Skeletal muscle satellite cell (primary cell): ENCODE data around the gene MAD1L1.

Experiments used
- H3K27me3 ChIP-seq: 2 replicates; pipeline ENCODE4 v1.7.0; 2013; ENCODE audit warnings: low read length; ENCODE audit not compliant: control insufficient read depth, insufficient read depth
- H3K36me3 ChIP-seq: 2 replicates; pipeline ENCODE4 v1.7.0; 2013; ENCODE audit warnings: mild to moderate bottlenecking, control low read depth, low read length; ENCODE audit not compliant: insufficient read depth
- H3K4me1 ChIP-seq: 2 replicates; pipeline ENCODE4 v1.7.0; 2013; ENCODE audit warnings: low read length; ENCODE audit not compliant: control insufficient read depth, insufficient read depth
- H3K4me2 ChIP-seq: 2 replicates; pipeline ENCODE4 v1.7.0; 2013; ENCODE audit warnings: mild to moderate bottlenecking, low read length
- H3K4me3 ChIP-seq: 2 replicates; pipeline ENCODE4 v1.7.0; 2013; ENCODE audit warnings: low read length
- H3K9ac ChIP-seq: 2 replicates; pipeline ENCODE4 v1.7.0; 2013; ENCODE audit warnings: mild to moderate bottlenecking, low read depth, low read length, moderate library complexity
- H3K9me3 ChIP-seq: replicated peaks from 2 replicates; pipeline ENCODE4 v1.7.0; 2013; ENCODE audit warnings: mild to moderate bottlenecking, control low read depth, low read length

Gene MAD1L1

GRCh38 chr7:2233926-2234325, 1.2 kb upstream of the MAD1L1 start:
- Histone ChIP-seq H3K36me3 (peaks cover 51% of the 10 kb centered on the region), H3K4me3 (no peak overlapping the region), H3K4me2 (peak overlapping the region; percentile 23), H3K27me3 (no peaks in the 10 kb centered on the region), H3K4me1 (peaks cover 27% of the 10 kb centered on the region), H3K9me3 (no peaks in the 10 kb centered on the region), H3K9ac (peak overlapping the region; percentile 12)

- Histone ChIP-seq H3K4me3 (peak overlapping the region; percentile 84), H3K4me1 (peaks cover 27% of the 10 kb centered on the region), H3K36me3 (peaks cover 48% of the 10 kb centered on the region)
Observed at GRCh38 chr7:2231992-2232765, 566 bp downstream of the MAD1L1 start.

GRCh38 chr7:2230882-2231281, 1.9 kb downstream of the MAD1L1 start:
- Histone ChIP-seq H3K4me1 (peaks cover 27% of the 10 kb centered on the region), H3K27me3 (no peaks in the 10 kb centered on the region), H3K36me3 (peaks cover 37% of the 10 kb centered on the region), H3K4me2 (no peak overlapping the region), H3K4me3 (no peak overlapping the region), H3K9ac (no peak overlapping the region), H3K9me3 (no peaks in the 10 kb centered on the region)

More at GRCh38 chr7:2231992-2232765, 566 bp downstream of the MAD1L1 start:
- no peaks in the 10 kb centered on the region for H3K27me3 ChIP-seq
- H3K9me3 ChIP-seq, result no peaks in the 10 kb centered on the region
- peak overlapping the region; percentile 83 for H3K4me2 ChIP-seq
- H3K9ac ChIP-seq, result peak overlapping the region; percentile 87

- Histone ChIP-seq H3K27me3 (no peaks in the 10 kb centered on the region), H3K9ac (no peak overlapping the region), H3K36me3 (peaks cover 37% of the 10 kb centered on the region), H3K4me2 (no peak overlapping the region), H3K4me1 (peaks cover 27% of the 10 kb centered on the region), H3K9me3 (no peaks in the 10 kb centered on the region), H3K4me3 (no peak overlapping the region)
Observed at GRCh38 chr7:2230226-2230625, 2.5 kb downstream of the MAD1L1 start.

GRCh38 chr7:2229467-2229866, 3.3 kb downstream of the MAD1L1 start:
- Histone ChIP-seq H3K9me3 (no peaks in the 10 kb centered on the region), H3K4me1 (peaks cover 20% of the 10 kb centered on the region), H3K4me3 (no peak overlapping the region), H3K9ac (no peak overlapping the region), H3K27me3 (no peaks in the 10 kb centered on the region), H3K4me2 (no peak overlapping the region), H3K36me3 (peaks cover 33% of the 10 kb centered on the region)

GRCh38 chr7:2228921-2229320, 3.8 kb downstream of the MAD1L1 start:
- Histone ChIP-seq H3K4me2 (no peak overlapping the region), H3K9ac (no peak overlapping the region), H3K4me1 (peaks cover 15% of the 10 kb centered on the region), H3K27me3 (no peaks in the 10 kb centered on the region), H3K4me3 (no peak overlapping the region), H3K36me3 (peaks cover 36% of the 10 kb centered on the region), H3K9me3 (no peaks in the 10 kb centered on the region)

GRCh38 chr7:2227699-2228098, 5.0 kb downstream of the MAD1L1 start:
- no peak overlapping the region for H3K4me3 ChIP-seq
- no peaks in the 10 kb centered on the region for H3K27me3 ChIP-seq
- H3K4me1 ChIP-seq, result peaks cover 6% of the 10 kb centered on the region
- no peaks in the 10 kb centered on the region for H3K9me3 ChIP-seq
- H3K36me3 ChIP-seq, result peaks cover 42% of the 10 kb centered on the region
- H3K4me2 ChIP-seq, result no peak overlapping the region
- H3K9ac ChIP-seq, result no peak overlapping the region

- Histone ChIP-seq H3K4me3 (no peak overlapping the region), H3K27me3 (no peaks in the 10 kb centered on the region), H3K9me3 (no peaks in the 10 kb centered on the region), H3K4me1 (no peaks in the 10 kb centered on the region), H3K36me3 (peaks cover 51% of the 10 kb centered on the region), H3K9ac (no peak overlapping the region), H3K4me2 (no peak overlapping the region)
Observed at GRCh38 chr7:2225830-2226229, 6.9 kb downstream of the MAD1L1 start.

- Histone ChIP-seq H3K9ac (no peak overlapping the region), H3K36me3 (peaks cover 56% of the 10 kb centered on the region), H3K4me3 (no peak overlapping the region), H3K9me3 (no peaks in the 10 kb centered on the region), H3K4me1 (no peaks in the 10 kb centered on the region), H3K27me3 (no peaks in the 10 kb centered on the region), H3K4me2 (no peak overlapping the region)
Observed at GRCh38 chr7:2225336-2225735, 7.4 kb downstream of the MAD1L1 start.

- Histone ChIP-seq H3K9me3 (no peaks in the 10 kb centered on the region), H3K4me3 (no peak overlapping the region), H3K4me1 (no peaks in the 10 kb centered on the region), H3K4me2 (no peak overlapping the region), H3K9ac (no peak overlapping the region), H3K36me3 (peaks cover 53% of the 10 kb centered on the region), H3K27me3 (no peaks in the 10 kb centered on the region)
Observed at GRCh38 chr7:2224934-2225333, 7.8 kb downstream of the MAD1L1 start.

- Histone ChIP-seq H3K4me2 (no peak overlapping the region), H3K4me1 (no peaks in the 10 kb centered on the region), H3K9ac (no peak overlapping the region), H3K27me3 (no peaks in the 10 kb centered on the region), H3K36me3 (peaks cover 48% of the 10 kb centered on the region), H3K4me3 (no peak overlapping the region), H3K9me3 (no peaks in the 10 kb centered on the region)
Observed at GRCh38 chr7:2224491-2224928, 8.2 kb downstream of the MAD1L1 start.

GRCh38 chr7:2223321-2223720, 9.4 kb downstream of the MAD1L1 start:
- Histone ChIP-seq H3K9me3 (no peaks in the 10 kb centered on the region), H3K4me3 (no peak overlapping the region), H3K27me3 (no peaks in the 10 kb centered on the region), H3K4me1 (no peaks in the 10 kb centered on the region), H3K9ac (no peak overlapping the region), H3K4me2 (no peak overlapping the region), H3K36me3 (peaks cover 41% of the 10 kb centered on the region)
